ENCODE measurements around the gene FRMD1.

GRCh38 chr6:168078943-168079405 lies at the start of gene FRMD1:
- no peak for TF ChIP-seq EZH2 (IDR thresholded peaks at IDR 0.05)
- TF ChIP-seq POLR2AphosphoS5 (IDR thresholded peaks at IDR 0.05; ENCODE audit: borderline replicate concordance, low read depth, low read length) = no peak
- no peak for TF ChIP-seq FOXP2 (optimal IDR thresholded peaks at IDR 0.05; ENCODE audit: control extremely low read depth, extremely low read length, insufficient read depth)
